ENCODE data around the gene CTIF.

CTIF gene

GRCh38 chr18:48795696-48796095 lies 256.9 kb downstream of the CTIF start:
- DNase-seq: no peak

GRCh38 chr18:48796491-48797205 lies 257.8 kb downstream of the CTIF start:
- DNase-seq: no peak

DNA sequence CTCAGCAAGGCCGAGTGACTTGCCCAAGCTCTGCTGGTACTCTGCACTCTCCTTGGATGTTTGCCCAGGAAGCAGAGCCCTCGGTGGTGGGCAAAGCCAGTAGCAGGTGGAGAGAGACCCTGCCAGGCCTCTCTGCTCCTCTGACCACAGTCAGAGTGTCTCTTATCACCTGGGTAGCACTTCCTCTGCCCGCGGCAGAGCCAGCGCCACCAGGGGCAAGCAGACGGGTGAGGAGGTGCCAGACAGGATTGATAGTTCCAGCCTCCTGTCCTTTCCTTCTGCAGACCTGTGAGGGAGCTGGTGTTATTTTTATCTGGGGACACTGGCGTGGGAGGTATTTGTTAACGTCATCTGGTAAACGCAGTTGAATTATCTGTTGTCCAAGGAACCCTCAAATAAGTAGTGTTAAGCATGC lies 259.0 kb downstream of the CTIF start:
- DNase-seq: no peak

DNA sequence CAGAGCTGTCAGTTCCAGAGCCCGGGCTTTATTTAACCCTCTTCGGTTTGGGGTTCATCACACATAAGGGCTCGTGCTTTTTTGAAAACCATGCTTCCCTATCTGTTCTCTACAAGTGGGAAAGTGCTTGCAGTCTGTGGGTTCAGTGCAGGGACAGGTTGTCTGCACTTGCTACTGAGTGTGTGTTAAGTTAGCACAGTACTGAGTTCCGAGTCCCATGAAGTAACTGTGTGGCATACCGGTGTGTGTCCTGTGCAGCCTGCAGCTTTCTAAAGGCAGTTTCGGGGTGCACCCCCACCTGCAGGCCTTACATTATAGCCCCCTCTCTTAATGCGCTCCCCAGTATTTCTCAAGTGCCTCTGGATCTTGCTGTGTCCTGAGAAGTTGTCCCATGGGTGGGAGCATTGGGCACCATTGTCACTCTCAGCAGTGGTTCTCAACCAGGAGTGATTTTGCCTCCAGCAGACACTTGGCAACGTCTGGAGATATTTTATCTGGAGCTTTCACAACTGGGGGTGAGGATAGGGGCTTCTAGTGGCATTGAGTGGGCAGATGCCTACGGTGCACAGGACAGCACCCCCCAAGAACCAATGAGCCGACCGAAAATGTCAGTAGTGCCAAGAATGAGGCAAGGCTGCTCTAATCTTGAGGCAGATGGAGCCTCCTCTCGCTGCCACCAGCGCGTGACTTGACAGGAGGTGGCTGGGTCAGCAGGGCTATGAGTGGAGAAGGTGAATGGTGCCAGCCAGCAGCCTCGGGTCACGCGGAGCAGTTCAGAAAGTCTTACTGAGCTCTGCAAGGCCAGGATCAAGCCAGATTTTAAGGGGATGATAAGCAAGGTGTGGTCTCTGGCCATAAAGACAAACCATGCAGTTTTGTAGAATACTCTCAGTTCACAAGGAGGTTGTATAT lies 259.8 kb downstream of the CTIF start:
- no peak for DNase-seq

GRCh38 chr18:48799724-48800315 lies 261.0 kb downstream of the CTIF start:
- DNase-seq: no peak

GRCh38 chr18:48800466-48800865 lies 261.6 kb downstream of the CTIF start:
- no peak for DNase-seq

DNA sequence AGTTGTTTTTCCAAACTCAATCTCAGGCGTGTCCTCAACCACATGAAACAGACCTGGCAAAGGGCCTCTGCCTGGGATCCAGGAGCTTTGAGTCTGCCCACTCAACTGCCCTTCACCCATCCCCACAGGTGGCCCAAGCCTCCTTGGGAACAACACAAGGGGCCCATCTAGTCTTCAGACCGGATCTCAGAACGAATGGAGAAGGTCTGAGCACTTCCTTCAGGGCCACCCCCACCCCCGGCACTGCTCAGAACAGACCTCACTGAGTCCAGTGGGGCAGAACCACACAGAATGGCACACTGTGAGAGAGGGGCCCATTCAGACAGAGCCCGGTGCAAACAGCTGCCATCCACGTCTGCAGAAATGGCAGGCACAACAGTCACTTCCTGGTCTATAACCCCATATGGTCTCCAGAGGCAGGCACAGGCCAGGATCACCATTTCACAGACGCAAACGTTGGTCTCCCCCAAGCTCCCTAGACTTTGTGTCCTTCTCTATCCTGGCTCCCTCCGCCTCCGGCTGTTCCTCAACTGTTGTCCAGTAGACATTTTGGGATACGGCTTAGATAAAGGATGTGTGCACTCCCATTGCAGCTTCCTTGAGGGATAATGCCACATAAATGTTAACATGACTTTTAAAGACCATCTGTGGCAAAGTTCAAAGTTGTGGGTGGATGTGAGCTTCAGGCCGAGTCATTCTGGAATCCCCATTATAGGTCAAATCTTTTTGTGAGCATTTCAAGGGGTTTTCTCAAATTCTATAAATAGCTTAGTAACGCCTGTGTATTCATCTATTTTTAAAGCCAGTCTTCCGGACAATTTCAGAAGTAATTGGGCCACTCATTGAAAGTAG lies 262.3 kb downstream of the CTIF start:
- DNase-seq: no peak

DNA sequence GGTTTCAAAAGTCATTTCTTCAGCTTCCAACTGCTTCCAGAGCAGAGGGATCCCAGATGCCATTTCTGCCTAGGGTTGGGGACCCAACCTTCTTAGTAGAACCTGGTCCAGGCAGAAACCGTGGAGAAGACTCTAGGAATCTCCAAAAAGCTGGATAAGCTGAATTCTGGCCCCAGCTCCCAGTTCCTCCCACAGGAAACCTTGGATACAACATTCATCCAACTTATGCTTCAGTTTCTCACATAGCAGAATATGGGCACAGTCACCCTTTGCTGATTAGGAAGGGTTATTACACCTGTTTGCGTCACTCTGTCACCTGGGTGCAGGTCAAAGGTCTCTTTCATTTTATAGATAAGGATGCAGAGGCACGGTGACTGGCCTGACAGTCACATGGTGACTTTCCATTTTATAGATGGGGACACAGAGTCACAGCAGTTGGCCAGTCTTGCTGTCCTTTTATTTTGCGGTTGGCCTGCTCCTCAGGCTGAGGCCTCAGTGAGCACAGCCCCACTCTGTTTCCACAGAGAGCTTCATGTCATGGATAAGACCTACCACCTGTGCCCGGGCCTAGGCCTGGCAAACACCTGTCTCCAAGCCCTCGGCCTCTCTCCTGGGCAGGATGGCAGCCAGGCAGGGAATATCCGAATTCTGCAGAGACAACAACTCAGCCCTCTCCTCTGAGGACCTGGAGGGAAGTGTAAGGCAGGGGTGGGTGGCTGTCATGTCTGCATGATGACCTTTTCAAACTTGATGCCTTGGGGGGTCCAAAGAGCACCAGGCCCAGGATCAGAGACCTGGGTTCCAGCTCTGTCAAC lies 263.1 kb downstream of the CTIF start:
- no peak for DNase-seq

- DNase-seq: no peak
Measured at GRCh38 chr18:48802543-48803290, 263.9 kb downstream of the CTIF start.

DNA sequence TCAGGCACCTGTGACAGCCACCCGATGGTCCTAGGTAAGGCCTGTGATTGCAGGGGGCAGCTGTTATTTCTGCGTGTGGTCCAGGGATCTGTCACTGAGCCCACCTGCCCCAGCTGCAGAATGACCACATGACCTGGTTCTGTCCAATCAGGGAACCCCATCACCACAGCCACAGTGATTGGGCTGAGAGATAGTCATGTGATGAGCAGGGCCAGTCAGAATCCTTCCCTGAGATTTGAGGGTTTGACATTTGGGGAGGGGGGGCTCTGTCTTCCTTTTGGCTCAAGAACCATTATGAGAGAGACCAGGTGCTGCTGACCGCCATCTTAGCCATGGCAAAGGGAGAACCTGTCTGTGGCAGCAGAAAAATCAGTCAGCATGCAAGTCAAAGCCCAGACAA lies 264.7 kb downstream of the CTIF start:
- no peak for DNase-seq

DNA sequence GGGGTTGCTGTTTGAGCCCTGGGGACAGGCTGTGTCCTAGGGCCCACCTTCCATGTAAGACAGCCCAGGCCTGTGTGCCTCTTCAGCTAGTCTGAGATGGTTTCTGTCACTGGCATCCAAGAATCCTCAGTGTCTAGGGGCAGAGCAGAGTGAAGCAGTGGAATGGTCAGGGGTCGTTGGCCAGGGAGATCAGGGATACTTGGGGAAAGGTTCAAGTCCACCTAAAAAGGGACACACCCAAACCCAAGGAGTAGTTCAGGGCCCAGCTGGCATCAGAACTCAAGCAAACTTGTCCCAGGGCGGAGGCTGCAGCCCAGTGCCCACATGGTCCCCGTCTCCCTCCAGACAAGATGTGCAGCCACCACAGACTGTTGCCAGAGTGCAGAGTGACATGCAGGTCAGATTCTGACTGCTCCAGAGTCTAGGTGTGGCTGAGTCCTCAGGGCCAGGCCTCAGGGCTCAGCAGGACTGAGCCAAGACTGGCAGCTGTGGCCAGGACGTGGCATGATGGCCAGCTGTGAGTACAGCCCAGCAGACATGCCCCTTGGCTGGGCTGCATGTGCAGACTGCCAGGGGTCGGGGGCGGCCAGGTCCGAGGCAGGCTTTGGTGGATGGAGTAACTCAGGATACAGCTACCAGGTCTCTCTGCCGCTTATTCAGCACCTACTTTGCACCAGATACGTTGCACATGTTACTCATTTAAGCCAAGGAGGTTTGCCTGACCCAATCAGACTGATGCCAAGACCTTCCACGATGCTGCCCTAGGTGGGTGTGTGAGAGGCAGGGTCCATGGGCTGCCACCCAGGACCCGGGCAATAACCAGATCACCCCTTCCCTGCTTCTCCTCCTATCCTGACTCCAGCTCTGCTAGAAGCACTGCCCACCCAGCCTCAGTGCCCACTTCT lies 265.4 kb downstream of the CTIF start:
- no peak for DNase-seq

GRCh38 chr18:48804856-48805610 lies 266.2 kb downstream of the CTIF start:
- no peak for DNase-seq

GRCh38 chr18:48805826-48806535 lies 267.1 kb downstream of the CTIF start:
- DNase-seq: no peak

DNA sequence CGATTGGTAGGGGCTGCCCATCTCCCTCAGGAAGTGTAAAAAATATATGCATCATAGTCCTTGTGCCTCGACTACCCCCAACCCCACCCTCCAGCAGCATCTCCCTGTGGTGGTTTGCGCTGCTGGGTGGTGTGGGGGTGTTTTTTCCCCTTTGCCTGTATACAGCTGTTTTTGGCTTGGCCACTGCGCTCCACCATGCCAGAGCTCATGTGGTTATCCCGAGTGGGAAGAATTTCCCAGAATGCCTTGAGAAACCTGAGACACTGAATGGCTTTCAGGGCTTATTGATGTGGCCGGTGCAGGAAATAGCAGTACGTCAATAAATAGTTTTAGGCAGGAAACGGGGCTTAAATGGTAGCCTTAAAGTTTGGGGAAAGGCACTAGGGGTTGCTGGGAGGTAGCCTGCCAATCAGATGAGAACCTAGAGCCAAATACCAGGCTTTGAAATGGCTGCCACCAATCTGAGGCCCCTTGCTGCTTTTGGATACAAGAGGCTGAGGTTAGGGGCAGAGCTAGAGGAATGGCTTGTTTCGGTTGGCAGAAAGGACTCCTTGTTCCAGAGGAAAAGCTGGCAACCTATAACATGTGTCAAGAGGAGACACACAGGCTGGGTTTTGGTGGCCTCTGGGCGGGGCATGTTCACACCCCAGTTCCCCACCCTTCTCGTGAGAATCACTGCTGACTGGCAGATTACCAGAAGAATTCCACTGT lies 267.9 kb downstream of the CTIF start:
- DNase-seq: no peak

DNA sequence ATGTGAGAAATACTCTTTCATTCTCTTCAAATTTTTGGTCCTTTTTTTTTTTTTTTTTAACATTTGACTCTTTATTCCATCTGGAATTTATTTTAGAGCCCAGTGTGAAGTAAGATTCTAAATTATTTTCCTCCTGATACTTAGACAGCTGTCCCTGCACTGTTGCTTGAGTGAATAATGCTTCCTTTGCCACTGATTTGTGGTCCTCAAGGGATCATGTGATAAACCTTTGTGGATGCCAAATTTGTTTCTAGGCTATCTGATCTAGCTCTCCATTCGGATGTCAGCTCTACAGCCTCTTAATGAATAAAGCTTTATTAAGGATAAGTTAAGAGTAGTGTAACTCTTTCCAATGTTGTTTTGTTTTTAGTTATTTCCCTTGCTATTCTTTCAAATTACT lies 269.6 kb downstream of the CTIF start:
- DNase-seq: no peak

DNA sequence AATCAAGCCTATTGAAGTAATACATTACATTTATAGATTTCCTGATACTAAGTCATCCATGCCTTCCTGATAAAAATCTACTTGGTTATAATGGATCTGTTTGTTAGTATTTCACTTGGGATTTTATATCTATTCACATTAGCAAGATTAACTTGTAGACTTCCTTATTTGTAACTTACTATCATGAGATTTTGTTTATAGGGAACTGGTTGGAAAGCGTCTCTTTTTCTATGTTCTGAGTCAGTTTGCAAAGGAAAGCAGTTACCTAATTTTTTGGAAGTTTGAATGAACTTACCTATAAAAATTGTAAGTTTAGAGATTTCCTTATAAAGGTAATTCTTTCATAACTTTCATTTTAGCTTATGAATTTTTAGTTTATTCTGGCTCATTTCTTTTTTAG lies 270.5 kb downstream of the CTIF start:
- no peak for DNase-seq

DNA sequence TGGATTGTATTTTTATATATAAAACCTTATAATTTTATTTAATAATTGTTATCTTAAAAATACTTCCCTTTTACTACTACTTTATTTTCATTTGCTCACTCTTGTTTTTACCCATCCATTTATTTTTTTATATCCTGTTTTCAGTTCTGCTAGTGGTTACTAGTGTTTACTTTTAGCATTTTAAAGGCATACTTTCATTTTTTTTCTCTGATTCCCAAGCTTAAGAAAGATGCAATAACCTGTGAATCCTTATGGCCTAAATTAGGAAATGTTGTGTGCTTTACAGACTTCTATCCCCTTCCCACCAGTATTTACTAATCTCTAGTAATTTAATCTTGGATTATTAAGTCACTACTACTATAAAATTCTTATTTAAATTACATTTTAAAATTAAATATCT lies 272.0 kb downstream of the CTIF start:
- DNase-seq: no peak

DNA sequence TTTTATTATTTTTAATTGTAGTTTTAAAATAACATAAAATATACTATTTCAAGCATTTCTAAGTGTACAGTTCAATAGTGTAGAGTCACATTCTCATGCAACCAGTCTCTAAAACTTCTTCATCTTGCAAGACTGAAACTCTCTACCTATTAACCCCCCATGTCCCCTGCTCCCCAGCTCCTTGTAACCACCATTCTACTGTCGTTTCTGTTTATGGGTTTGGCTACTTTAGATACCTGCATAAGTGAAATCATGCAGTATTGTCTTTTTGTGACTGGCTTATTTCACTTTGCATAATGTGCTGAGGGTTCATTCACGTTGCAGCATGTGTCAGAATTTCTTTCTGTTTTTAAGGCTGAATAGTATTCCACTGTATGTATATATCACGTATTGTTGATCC lies 272.6 kb downstream of the CTIF start:
- no peak for DNase-seq
